NCI-H146 treated with DMSO at 0.1 percent for 48 hours (cell line): ENCODE results near the gene CLN3.
"Not testable (repeated sequence)": the region's sequence is repeated elsewhere in the genome, so short reads cannot be mapped to it uniquely, and the experiment has no call there.

Source experiments
- DNase-seq: peaks from one replicate; lab custom pipeline; 2025; ENCODE audit not compliant: unreplicated experiment; lab: John Stamatoyannopoulos, UW

Gene CLN3

GRCh38 chr16:28491970-28492474 is at the start of gene CLN3:
Gene CLN3, minus strand, starts transcription at chr16:28492074. Its CDS starts 315 bp downstream, at chr16:28491759.
- DNase-seq, result peak; percentile 97

- no peak for DNase-seq
Measured at GRCh38 chr16:28540346-28540745, 48.5 kb upstream of the CLN3 start.

GRCh38 chr16:28538733-28539596 is 47.1 kb upstream of the CLN3 start, which contains the start of gene NUPR1:
Gene NUPR1, minus strand, starts transcription at chr16:28538974. Its CDS starts 67 bp downstream, at chr16:28538907.
- DNase-seq, result no peak

GRCh38 chr16:28537964-28538732 is 46.3 kb upstream of the CLN3 start:
- no peak for DNase-seq

- DNase-seq, result no peak
Measured at GRCh38 chr16:28537076-28537475, 45.2 kb upstream of the CLN3 start.

- DNase-seq, result no peak
Measured at GRCh38 chr16:28534542-28535373, 42.9 kb upstream of the CLN3 start.

GRCh38 chr16:28532940-28533647 is 41.2 kb upstream of the CLN3 start:
- no peak for DNase-seq

- no peak for DNase-seq
Measured at GRCh38 chr16:28531777-28532744, 40.2 kb upstream of the CLN3 start.

- no peak for DNase-seq
Measured at GRCh38 chr16:28529124-28529523, 37.2 kb upstream of the CLN3 start.

GRCh38 chr16:28528463-28528867 is 36.6 kb upstream of the CLN3 start:
- DNase-seq, result no peak

GRCh38 chr16:28527985-28528384 is 36.1 kb upstream of the CLN3 start:
- DNase-seq, result no peak

- not testable (repeated sequence) for DNase-seq
Measured at GRCh38 chr16:28527100-28527785, 35.4 kb upstream of the CLN3 start.

- no peak for DNase-seq
Measured at GRCh38 chr16:28526201-28527099, 34.6 kb upstream of the CLN3 start.

- DNase-seq, result no peak
Measured at GRCh38 chr16:28524681-28525171, 32.9 kb upstream of the CLN3 start.

GRCh38 chr16:28522792-28523191 is 30.9 kb upstream of the CLN3 start:
- DNase-seq, result no peak

GRCh38 chr16:28521436-28521835 is 29.6 kb upstream of the CLN3 start:
- no peak for DNase-seq

GRCh38 chr16:28520672-28521071 is 28.8 kb upstream of the CLN3 start:
- DNase-seq, result no peak
